GM12864 (cell line): ENCODE measurements around the gene KLF7.

Experiments
- DNase-seq: peaks from one replicate; pipeline ENCODE4 v3.0.0-alpha.2; 2011; ENCODE audit warnings: low read depth
- H3K4me3 ChIP-seq: 2 replicates; pipeline ENCODE4 v1.5.1; 2011; ENCODE audit warnings: mild to moderate bottlenecking, low read depth, low read length, control low read depth
- CTCF ChIP-seq: IDR thresholded peaks from 2 replicates; pipeline ENCODE4 v1.5.1; 2011; ENCODE audit warnings: low read depth, mild to moderate bottlenecking, moderate library complexity, low read length, control low read depth, inconsistent platforms; ENCODE audit errors: missing control alignments

KLF7 gene

DNA sequence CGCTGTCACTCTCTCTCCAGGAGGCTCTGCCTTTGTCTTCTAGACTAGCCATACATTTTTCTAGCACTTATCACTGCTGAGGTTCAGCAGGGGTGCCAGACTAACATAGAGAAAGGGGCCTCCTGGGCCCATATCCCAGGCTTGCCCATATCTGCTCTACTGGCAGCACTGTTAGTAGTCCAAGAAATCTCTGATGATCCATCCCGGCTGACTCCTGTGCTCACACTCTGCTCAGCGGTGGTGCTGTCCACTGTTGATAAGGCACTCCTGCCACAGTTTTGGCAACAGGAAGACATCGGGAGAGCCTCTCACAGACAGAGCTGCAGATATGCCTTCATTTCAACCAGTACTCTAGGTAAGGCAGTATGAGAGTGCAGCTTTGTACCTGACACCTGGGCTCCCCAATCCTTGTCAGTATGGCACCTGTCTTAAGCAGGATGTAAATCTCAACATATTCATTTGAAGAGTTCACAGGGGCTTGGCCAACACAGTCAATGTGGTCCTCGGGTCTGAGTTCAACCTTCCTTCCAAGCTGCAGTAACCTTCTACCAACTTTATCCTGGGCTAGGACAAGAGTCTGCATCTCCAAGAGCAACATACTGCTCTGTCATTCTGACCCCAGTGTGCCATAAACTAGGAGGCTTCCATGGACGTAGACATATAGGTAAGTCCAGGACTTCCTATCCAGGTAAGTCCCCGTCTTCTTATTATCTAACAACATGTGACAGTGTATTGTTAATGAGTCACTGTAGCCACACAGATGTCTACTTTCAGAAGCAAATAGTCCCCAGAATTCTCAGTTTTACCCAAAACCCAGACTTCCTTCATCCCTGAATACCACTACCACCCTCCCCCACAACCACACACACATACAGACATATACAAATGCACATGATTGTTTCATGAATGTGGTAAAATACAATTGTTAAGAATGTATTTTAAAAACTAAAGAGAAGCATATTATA lies 16.2 kb downstream of the KLF7 start:
- no peak for TF ChIP-seq CTCF
- H3K4me3 ChIP-seq, result no peak overlapping the region
- no peak for DNase-seq

DNA sequence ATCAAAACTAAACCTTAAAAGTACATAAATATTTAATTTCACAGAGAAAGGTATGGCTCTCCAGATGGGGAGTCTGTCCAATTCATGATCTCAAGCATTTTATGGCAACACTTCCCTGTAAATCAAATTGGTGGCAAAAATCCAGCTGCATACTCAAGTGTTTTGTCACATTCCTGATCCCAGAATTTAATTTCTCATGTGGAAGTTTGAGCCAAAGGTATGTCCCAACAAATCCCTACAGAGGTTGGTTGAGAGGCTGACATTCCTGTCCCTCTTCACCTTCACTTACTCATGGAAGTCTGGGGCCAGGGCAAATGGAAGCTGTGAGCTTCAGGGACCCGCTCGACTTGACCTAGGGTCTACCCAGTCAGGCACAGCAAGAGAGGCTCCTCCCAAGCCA lies 17.7 kb downstream of the KLF7 start:
- TF ChIP-seq CTCF, result no peak
- no peak for DNase-seq
- H3K4me3 ChIP-seq, result no peak overlapping the region

DNA sequence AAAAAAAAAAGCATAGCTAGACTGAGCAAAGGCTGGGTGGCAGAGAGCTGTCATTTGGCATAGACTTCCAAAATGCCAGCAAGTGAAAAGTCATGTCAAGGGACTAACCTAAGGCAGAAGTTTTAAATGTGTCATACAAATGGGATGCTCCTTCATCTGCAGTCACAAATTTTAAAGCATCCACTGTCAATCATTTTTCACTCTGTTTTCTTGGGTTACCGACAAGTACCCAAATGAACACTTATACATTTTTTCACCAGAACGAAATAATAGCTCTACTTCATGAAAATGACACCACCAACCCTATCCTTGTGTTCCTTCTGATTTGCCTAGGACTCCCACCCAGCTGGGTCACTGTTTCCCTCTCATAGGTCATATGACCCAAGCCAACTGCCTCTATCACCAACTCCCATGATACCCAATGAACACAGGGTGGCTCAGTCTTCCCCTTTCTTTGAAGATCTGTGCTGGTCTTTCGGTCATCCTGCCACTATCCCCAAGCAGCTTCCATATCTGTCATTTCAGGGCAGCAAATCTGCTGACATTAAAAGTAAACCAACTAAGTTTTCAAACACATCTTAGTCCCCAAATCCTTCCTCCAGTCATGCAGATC lies 21.5 kb downstream of the KLF7 start:
- no peak overlapping the region for H3K4me3 ChIP-seq

DNA sequence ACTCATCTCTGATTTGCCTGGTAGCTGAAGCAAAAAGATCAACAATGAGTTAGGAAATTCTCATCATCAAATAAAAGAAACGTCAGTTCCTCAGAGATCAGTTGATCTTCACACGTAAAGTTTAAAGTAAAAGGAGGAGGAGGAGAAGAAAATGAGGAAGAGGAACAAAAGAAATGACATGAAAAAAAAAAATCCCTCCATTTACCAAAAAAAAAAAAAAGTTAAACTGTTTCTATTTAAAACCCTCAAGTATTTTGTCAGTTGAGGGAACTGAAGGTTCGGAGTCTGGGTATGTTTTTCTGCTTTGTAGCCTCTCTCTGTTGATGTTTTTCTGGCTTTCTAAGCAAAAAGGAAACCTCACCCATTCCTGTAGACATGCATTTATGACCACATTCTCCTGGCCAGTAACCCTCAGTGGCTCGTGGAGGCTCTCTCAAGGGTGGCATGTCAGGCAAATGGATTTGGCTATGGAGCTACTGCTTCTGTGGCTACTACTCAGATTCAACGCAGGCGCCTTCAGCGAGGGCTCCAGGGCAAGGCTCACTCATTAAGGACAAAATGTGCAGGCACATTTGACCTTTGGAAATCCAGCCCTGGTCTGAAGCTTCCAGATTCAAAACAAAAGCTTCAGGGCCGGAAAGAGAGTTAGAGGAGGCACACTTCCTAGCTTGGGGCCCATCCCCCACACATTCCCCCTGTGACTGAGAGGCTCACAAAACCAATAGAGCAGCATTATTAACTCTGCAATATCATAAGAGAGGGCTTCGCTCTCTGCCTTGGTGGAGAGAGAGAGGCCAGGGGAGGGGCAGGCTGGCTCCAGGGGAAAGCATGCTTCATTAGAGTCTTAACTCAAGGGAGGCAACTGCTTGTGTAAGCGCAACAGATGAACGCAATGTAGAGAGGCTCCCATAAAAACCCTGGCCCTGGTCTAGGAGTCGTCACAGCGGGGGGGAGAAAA lies 22.3 kb downstream of the KLF7 start:
- no peak for DNase-seq
- peak overlapping the region; percentile 25 for H3K4me3 ChIP-seq
- TF ChIP-seq CTCF, result no peak

More for the DNA sequence above, 21.5 kb downstream of the KLF7 start:
- TF ChIP-seq CTCF, result no peak
- no peak for DNase-seq

DNA sequence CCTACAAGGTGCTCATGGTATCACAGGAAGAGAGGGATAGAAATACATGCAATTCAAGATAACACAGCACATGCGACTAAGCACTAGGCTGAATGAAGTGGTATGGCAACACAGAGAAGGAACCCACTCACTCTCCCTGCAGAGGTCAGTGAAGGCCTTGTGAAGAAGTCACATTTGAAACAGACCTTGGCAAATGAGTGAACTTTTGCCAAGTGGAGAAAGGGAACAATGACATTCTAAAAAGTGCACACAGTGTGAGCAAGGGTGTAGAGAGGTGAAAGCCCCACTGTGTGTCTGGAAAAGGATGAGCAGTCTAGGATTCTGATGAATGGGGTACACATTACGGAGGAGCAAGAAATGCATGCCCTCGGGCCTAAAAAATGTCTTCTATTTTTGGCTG lies 23.3 kb downstream of the KLF7 start:
- no peak for TF ChIP-seq CTCF
- H3K4me3 ChIP-seq, result no peak overlapping the region
- DNase-seq, result no peak

- no peak for TF ChIP-seq CTCF
- H3K4me3 ChIP-seq, result no peak overlapping the region
- no peak for DNase-seq
Observed at GRCh38 chr2:207141386-207141785, 24.4 kb downstream of the KLF7 start.
